Karpas-422 (cell line): ENCODE data around the gene GSTT2B. TPM values are rescaled to one million over a fixed set of nuclear protein-coding genes. Genes with fewer than 3 reads are reported as not detected.
A peak's percentile ranks its signal among the peaks of the same experiment; 100 is the strongest.
"Not testable (repeated sequence)": the region's sequence is repeated elsewhere in the genome, so short reads cannot be mapped to it uniquely, and the experiment has no call there.

Source experiments
- DNase-seq: peaks from one replicate; pipeline ENCODE4 v3.0.0-alpha.2; 2015
- H2AFZ ChIP-seq: fragments of 200-600 bp; sonication (generic); 2 replicates; pipeline ENCODE4 v1.6.1; 2014; ENCODE audit warnings: antibody characterized with exemption, low read length, mixed read lengths
- H3K27ac ChIP-seq: fragments of 200-600 bp; sonication (generic); 2 replicates; pipeline ENCODE4 v1.5.1; 2014; ENCODE audit warnings: mild to moderate bottlenecking, low read length, moderate library complexity
- H3K27me3 ChIP-seq: fragments of 200-600 bp; sonication (generic); 2 replicates; pipeline ENCODE4 v1.6.1; 2014; ENCODE audit warnings: low read length, mixed read lengths
- H3K36me3 ChIP-seq: fragments of 200-600 bp; sonication (generic); 2 replicates; pipeline ENCODE4 v1.6.1; 2014; ENCODE audit warnings: low read length, mixed read lengths; ENCODE audit not compliant: insufficient read depth
- H3K4me1 ChIP-seq: fragments of 200-600 bp; sonication (generic); 2 replicates; pipeline ENCODE4 v1.6.1; 2014; ENCODE audit warnings: mild to moderate bottlenecking, low read length, mixed read lengths
- H3K4me2 ChIP-seq: fragments of 200-600 bp; sonication (generic); 2 replicates; pipeline ENCODE4 v1.6.1; 2014; ENCODE audit warnings: low read length, low read depth, mild to moderate bottlenecking; ENCODE audit not compliant: poor library complexity, severe bottlenecking
- H3K4me3 ChIP-seq: fragments of 200-600 bp; sonication (generic); 2 replicates; pipeline ENCODE4 v1.5.1; 2014; ENCODE audit warnings: mild to moderate bottlenecking, antibody characterized with exemption, low read length, mixed read lengths
- H3K79me2 ChIP-seq: fragments of 200-600 bp; sonication (generic); 2 replicates; pipeline ENCODE4 v1.6.1; 2014; ENCODE audit warnings: mild to moderate bottlenecking, low read length, mixed read lengths
- H3K9ac ChIP-seq: fragments of 200-600 bp; sonication (generic); 2 replicates; pipeline ENCODE4 v1.6.0; 2014; ENCODE audit warnings: low read length
- H3K9me2 ChIP-seq: fragments of 200-600 bp; sonication (generic), shearing (Covaris generic); replicated peaks from 2 replicates; pipeline ENCODE4 v1.6.0; 2014; ENCODE audit warnings: mild to moderate bottlenecking, low read length, moderate library complexity; ENCODE audit not compliant: insufficient read depth
- H3K9me3 ChIP-seq: fragments of 300-700, 200-600 bp; sonication (generic); 2 replicates; pipeline ENCODE4 v1.6.1; 2014; ENCODE audit warnings: low read length, mixed read lengths
- H4K20me1 ChIP-seq: fragments of 200-600 bp; sonication (generic); 2 replicates; pipeline ENCODE4 v1.6.1; 2014; ENCODE audit warnings: mild to moderate bottlenecking, antibody characterized with exemption, low read length, low read depth; ENCODE audit not compliant: insufficient read depth
- total RNA-seq: library from RNA; depleted of rRNA; stranded (reverse); fragments of >200 nt; shearing (Covaris generic); gene quantifications from 2 replicates; pipeline ENCODE4 v1.2.3, GENCODE V29; 2014; ENCODE audit warnings: low replicate concordance

The GSTT2B gene
- total RNA-seq, 1 experiment from 2014 or later = not detected

- not testable (repeated sequence) for H3K4me3 ChIP-seq, H2AFZ ChIP-seq, H4K20me1 ChIP-seq, H3K4me1 ChIP-seq, H3K9me2 ChIP-seq, H3K27ac ChIP-seq, H3K4me2 ChIP-seq, H3K9me3 ChIP-seq, H3K79me2 ChIP-seq, H3K9ac ChIP-seq, H3K27me3 ChIP-seq, H3K36me3 ChIP-seq
- peak; percentile 66 for DNase-seq
Observed at GRCh38 chr22:23993581-23994177, 32.7 kb upstream of the GSTT2B start.

GRCh38 chr22:23993080-23993479 is 32.1 kb upstream of the GSTT2B start:
- not testable (repeated sequence) for H3K4me1 ChIP-seq, H2AFZ ChIP-seq, H3K79me2 ChIP-seq, H3K9me3 ChIP-seq, H4K20me1 ChIP-seq, H3K4me2 ChIP-seq, H3K9me2 ChIP-seq, H3K4me3 ChIP-seq, H3K27ac ChIP-seq, H3K27me3 ChIP-seq, H3K9ac ChIP-seq, H3K36me3 ChIP-seq
- DNase-seq = peak; percentile 23

GRCh38 chr22:23989583-23990244 is 28.7 kb upstream of the GSTT2B start:
- not testable (repeated sequence) for H3K9ac ChIP-seq, H4K20me1 ChIP-seq, H3K4me3 ChIP-seq, H3K9me2 ChIP-seq, H3K36me3 ChIP-seq, H2AFZ ChIP-seq, H3K4me1 ChIP-seq, H3K79me2 ChIP-seq, H3K27me3 ChIP-seq, H3K4me2 ChIP-seq, H3K27ac ChIP-seq, H3K9me3 ChIP-seq
- peak; percentile 5 for DNase-seq

GRCh38 chr22:23986538-23987178 is 25.7 kb upstream of the GSTT2B start:
- not testable (repeated sequence) for H3K36me3 ChIP-seq, H3K79me2 ChIP-seq, H3K4me3 ChIP-seq, H3K27me3 ChIP-seq, H4K20me1 ChIP-seq, H2AFZ ChIP-seq, H3K4me2 ChIP-seq, H3K9me3 ChIP-seq, H3K9ac ChIP-seq, H3K9me2 ChIP-seq, H3K27ac ChIP-seq, H3K4me1 ChIP-seq
- peak; percentile 5 for DNase-seq

GRCh38 chr22:23986089-23986488 is 25.1 kb upstream of the GSTT2B start:
- H3K9me2 ChIP-seq, H3K27ac ChIP-seq, H3K4me2 ChIP-seq, H3K4me3 ChIP-seq, H4K20me1 ChIP-seq, H3K4me1 ChIP-seq, H3K9ac ChIP-seq, H2AFZ ChIP-seq, H3K27me3 ChIP-seq, DNase-seq, H3K9me3 ChIP-seq, H3K36me3 ChIP-seq, H3K79me2 ChIP-seq: not testable (repeated sequence)

- H4K20me1 ChIP-seq = no peaks in the 10 kb centered on the region
- H3K4me2 ChIP-seq = no peak overlapping the region
- no peak overlapping the region for H3K27ac ChIP-seq
- H3K9ac ChIP-seq = no peak overlapping the region
- DNase-seq = peak; percentile 63
- no peaks in the 10 kb centered on the region for H3K79me2 ChIP-seq
- H3K27me3 ChIP-seq = no peaks in the 10 kb centered on the region
- no peaks in the 10 kb centered on the region for H3K36me3 ChIP-seq
- H2AFZ ChIP-seq = no peak overlapping the region
- H3K9me3 ChIP-seq = no peaks in the 10 kb centered on the region
- no peak overlapping the region for H3K4me3 ChIP-seq
- no peaks in the 10 kb centered on the region for H3K4me1 ChIP-seq
- H3K9me2 ChIP-seq = no peaks in the 10 kb centered on the region
Observed at GRCh38 chr22:23984430-23984829, 23.4 kb upstream of the GSTT2B start.

GRCh38 chr22:23980567-23980966 is 19.6 kb upstream of the GSTT2B start:
- not testable (repeated sequence) for H3K9ac ChIP-seq, H2AFZ ChIP-seq, H3K79me2 ChIP-seq, DNase-seq, H3K36me3 ChIP-seq, H3K9me3 ChIP-seq, H3K4me2 ChIP-seq, H3K27me3 ChIP-seq, H3K4me3 ChIP-seq, H3K27ac ChIP-seq, H3K9me2 ChIP-seq, H4K20me1 ChIP-seq, H3K4me1 ChIP-seq

GRCh38 chr22:23979557-23980240 is 18.7 kb upstream of the GSTT2B start, which contains the start of gene GSTT2:
GSTT2 (plus strand) TSS chr22:23980134.
- not testable (repeated sequence) for H3K27ac ChIP-seq, DNase-seq, H3K4me1 ChIP-seq, H3K36me3 ChIP-seq, H3K27me3 ChIP-seq, H3K4me2 ChIP-seq, H3K9me3 ChIP-seq, H3K9me2 ChIP-seq, H3K9ac ChIP-seq, H3K4me3 ChIP-seq, H3K79me2 ChIP-seq, H4K20me1 ChIP-seq, H2AFZ ChIP-seq
